T-cell (primary cell): Measurements from ENCODE around the gene SCFD2. TPM values are rescaled to one million over a fixed set of nuclear protein-coding genes. Genes with fewer than 3 reads are reported as not detected.

Source experiments
- ATAC-seq, 4 experiments: fragments of 200-7000 bp in 3 of 4; fragments of 150-1000 bp in 1 of 4; cut with Tn5 transposase; replicated peaks in 1 of 4; 1 replicate in 3 of 4; 2 replicates in 1 of 4; pipeline ENCODE4 v1.10.0; 2021; ENCODE audit warnings: moderate library complexity in 3 of 4, mild to moderate bottlenecking in 2 of 4, moderate number of reproducible peaks in 1 of 4
- CTCF ChIA-PET, 2 donors: fragments of 300-600 bp; sonication (Branson Sonifier 250); formaldehyde crosslinking; loops; one replicate each; lab custom pipeline; 2022; ENCODE audit warnings: antibody characterized with exemption in 2 of 2; lab: Charles Lee
- POLR2A ChIA-PET, 2 donors: fragments of 300-600 bp; sonication (Branson Sonifier 250); formaldehyde crosslinking; loops; one replicate each; lab custom pipeline; 2022; ENCODE audit warnings: antibody characterized with exemption in 2 of 2; lab: Charles Lee
- DNase-seq, 35 experiments: peaks; one replicate each; pipeline versions ENCODE4 v3.0.0 to v3.0.0-alpha.2; 2013 to 2023
- H3K27ac ChIP-seq: one replicate; pipeline ENCODE4 v1.5.1; 2013; ENCODE audit warnings: low read length
- H3K27me3 ChIP-seq, 2 experiments: replicated peaks in 1 of 2; 1 replicate in 1 of 2; 2 replicates in 1 of 2; pipeline versions ENCODE4 v1.6.1 to v1.7.0; 2013; ENCODE audit warnings: low read length in 1 of 2, mixed read lengths in 1 of 2; ENCODE audit not compliant: control insufficient read depth in 2 of 2, insufficient read depth in 2 of 2; ENCODE audit errors: extremely low read depth in 1 of 2
- H3K36me3 ChIP-seq, 2 donors: 1 replicate in 1 of 2; 2 replicates in 1 of 2; pipeline versions ENCODE4 v1.6.1 to v1.7.0; 2013; ENCODE audit warnings: low read length in 1 of 2; ENCODE audit not compliant: control insufficient read depth in 2 of 2, insufficient read depth in 1 of 2; ENCODE audit errors: extremely low read depth in 1 of 2
- H3K4me1 ChIP-seq, 2 experiments: 1 replicate in 1 of 2; 2 replicates in 1 of 2; pipeline versions ENCODE4 v1.6.1 to v1.7.0; 2013; ENCODE audit warnings: low read length in 2 of 2, mixed read lengths in 1 of 2; ENCODE audit not compliant: insufficient read depth in 2 of 2, control insufficient read depth in 1 of 2; ENCODE audit errors: extremely low read depth in 1 of 2
- H3K4me3 ChIP-seq, 2 donors: 1 replicate in 1 of 2; 2 replicates in 1 of 2; pipeline versions ENCODE4 v1.5.1 to v1.7.0; 2013; ENCODE audit warnings: mild to moderate bottlenecking in 2 of 2, low read length in 1 of 2, moderate library complexity in 1 of 2; ENCODE audit not compliant: control insufficient read depth in 1 of 2; ENCODE audit errors: extremely low read depth in 1 of 2
- H3K9me3 ChIP-seq: 2 replicates; pipeline ENCODE4 v1.7.0; 2013
- H3K27ac Mint-ChIP-seq, 2 donors: one replicate each; pipeline ENCODE4 v1.8.0; 2020 to 2021; ENCODE audit warnings: mild to moderate bottlenecking in 2 of 2, mixed read lengths in 2 of 2
- H3K27me3 Mint-ChIP-seq, 2 donors: one replicate each; pipeline ENCODE4 v1.8.0; 2021 to 2022; ENCODE audit warnings: mixed read lengths in 2 of 2
- H3K36me3 Mint-ChIP-seq: one replicate; pipeline ENCODE4 v1.8.0; 2021; ENCODE audit warnings: mixed read lengths
- H3K4me1 Mint-ChIP-seq, 3 donors: one replicate each; pipeline ENCODE4 v1.8.0; 2020 to 2022; ENCODE audit warnings: mixed read lengths in 3 of 3, mild to moderate bottlenecking in 1 of 3
- H3K4me3 Mint-ChIP-seq, 3 donors: one replicate each; pipeline ENCODE4 v1.8.0; 2020 to 2022; ENCODE audit warnings: mild to moderate bottlenecking in 3 of 3, mixed read lengths in 3 of 3, moderate library complexity in 3 of 3
- H3K9me3 Mint-ChIP-seq, 3 donors: one replicate each; pipeline ENCODE4 v1.8.0; 2020 to 2022; ENCODE audit warnings: mixed read lengths in 3 of 3
- WGBS: methylation state at CpG from one replicate; pipeline ENCODE4 v1.1.5; 2013; ENCODE audit warnings: missing lambda C conversion rate; ENCODE audit not compliant: insufficient coverage; 5-methylcytosine and 5-hydroxymethylcytosine counted together
- total RNA-seq, 35 experiments: library from RNA in 6 of 35; stranded (reverse) in 6 of 35; fragments of 120-200 nt in 1 of 35; gene quantifications; one replicate each; pipeline versions ENCODE4 v1.2.1 to v1.2.4 and lab custom pipeline; 2013 to 2026

Gene SCFD2
- total RNA-seq, 5 donors from 2014 or later (not counting 1 experiment from before 2014, with no cell fraction given), result 19.0 to 28.9 (median 21.8) TPM

- H3K27me3 ChIP-seq, result no peaks in the 10 kb centered on the region
- Mint-ChIP-seq H3K27me3 (no peaks in the 10 kb centered on the region), H3K36me3 (peaks cover 38% of the 10 kb centered on the region), H3K4me1 (no peaks in the 10 kb centered on the region), H3K27ac (no peak overlapping the region), H3K9me3 (peaks cover 6 to 12% (median 6%) of the 10 kb centered on the region in 3 donors), H3K4me3 (no peak overlapping the region)
- no peak for DNase-seq
- no CpG with 5 or more reads among the region's 3 CpGs for WGBS
- H3K4me3 ChIP-seq, result no peak overlapping the region
- no peaks in the 10 kb centered on the region for H3K36me3 ChIP-seq
- H3K9me3 ChIP-seq, result peaks cover 2% of the 10 kb centered on the region
- ChIA-PET POLR2A (no interaction called here), CTCF (interaction anchor here in 1 of 2 donors (0.6 kb wide), 1 partner anchor 22 kb away, joined by 3 read pairs; no protein-coding TSS in a partner anchor)
- no peaks in the 10 kb centered on the region for H3K4me1 ChIP-seq
- no peak for ATAC-seq
- no peak overlapping the region for H3K27ac ChIP-seq
These were observed 297.0 kb downstream of the SCFD2 start for GRCh38 chr4:53068755-53069330.

GRCh38 chr4:53067125-53067802 is 298.6 kb downstream of the SCFD2 start:
- Histone ChIP-seq H3K4me1 (no peaks in the 10 kb centered on the region), H3K27ac (no peak overlapping the region), H3K36me3 (no peaks in the 10 kb centered on the region), H3K4me3 (no peak overlapping the region), H3K9me3 (peaks cover 2% of the 10 kb centered on the region), H3K27me3 (no peaks in the 10 kb centered on the region)
- no peaks in the 10 kb centered on the region for H3K27me3 Mint-ChIP-seq
- H3K4me1 Mint-ChIP-seq, result no peaks in the 10 kb centered on the region
- H3K9me3 Mint-ChIP-seq, result peaks cover 6 to 12% (median 6%) of the 10 kb centered on the region in 3 donors
- peaks cover 29% of the 10 kb centered on the region for H3K36me3 Mint-ChIP-seq
- ATAC-seq (no peak), DNase-seq (no peak)
- CTCF ChIA-PET, result no interaction called here
- no CpG with 5 or more reads among the region's 2 CpGs for WGBS
- no peak overlapping the region for H3K27ac Mint-ChIP-seq
- H3K4me3 Mint-ChIP-seq, result no peak overlapping the region
- POLR2A ChIA-PET, result no interaction called here

GRCh38 chr4:53066155-53066554 is 299.7 kb downstream of the SCFD2 start:
- POLR2A ChIA-PET, result no interaction called here
- H3K36me3 ChIP-seq, result no peaks in the 10 kb centered on the region
- CTCF ChIA-PET, result no interaction called here
- H3K4me3 ChIP-seq, result no peak overlapping the region
- Mint-ChIP-seq H3K4me3 (no peak overlapping the region), H3K4me1 (no peaks in the 10 kb centered on the region), H3K27me3 (no peaks in the 10 kb centered on the region), H3K36me3 (peaks cover 28% of the 10 kb centered on the region), H3K27ac (no peak overlapping the region), H3K9me3 (peaks cover 6 to 12% (median 6%) of the 10 kb centered on the region in 3 donors)
- H3K9me3 ChIP-seq, result peaks cover 2% of the 10 kb centered on the region
- H3K27ac ChIP-seq, result no peak overlapping the region
- no CpG with 5 or more reads among the region's 1 CpG for WGBS
- no peak for ATAC-seq
- H3K27me3 ChIP-seq, result no peaks in the 10 kb centered on the region
- DNase-seq, result no peak
- H3K4me1 ChIP-seq, result no peaks in the 10 kb centered on the region

- ChIA-PET CTCF (no interaction called here), POLR2A (no interaction called here)
- no peaks in the 10 kb centered on the region for H3K36me3 ChIP-seq
- H3K4me3 ChIP-seq, result no peak overlapping the region
- Mint-ChIP-seq H3K27me3 (no peaks in the 10 kb centered on the region), H3K9me3 (peaks cover 6 to 12% (median 6%) of the 10 kb centered on the region in 3 donors), H3K4me3 (no peak overlapping the region), H3K36me3 (peaks cover 26% of the 10 kb centered on the region), H3K27ac (no peak overlapping the region), H3K4me1 (no peaks in the 10 kb centered on the region)
- peaks cover 2% of the 10 kb centered on the region for H3K9me3 ChIP-seq
- DNase-seq (no peak), ATAC-seq (no peak)
- WGBS, result no CpG with 5 or more reads among the region's 1 CpG
- H3K27ac ChIP-seq, result no peak overlapping the region
- no peaks in the 10 kb centered on the region for H3K27me3 ChIP-seq
- no peaks in the 10 kb centered on the region for H3K4me1 ChIP-seq
These were observed 301.3 kb downstream of the SCFD2 start for GRCh38 chr4:53064609-53065008.

GRCh38 chr4:53061091-53061850 is 304.6 kb downstream of the SCFD2 start:
- no peaks in the 10 kb centered on the region for H3K4me1 ChIP-seq
- no peaks in the 10 kb centered on the region for H3K27me3 ChIP-seq
- DNase-seq (no peak), ATAC-seq (no peak)
- Mint-ChIP-seq H3K9me3 (peaks cover 1 to 6% (median 4%) of the 10 kb centered on the region in 3 donors), H3K4me1 (peaks cover 0 to 5% (median 0%) of the 10 kb centered on the region in 3 donors), H3K36me3 (peaks cover 16% of the 10 kb centered on the region), H3K27me3 (no peaks in the 10 kb centered on the region), H3K4me3 (no peak overlapping the region), H3K27ac (no peak overlapping the region)
- ChIA-PET CTCF (no interaction called here), POLR2A (no interaction called here)
- WGBS, result 94% methylated on average over 3 of the region's 8 CpGs
- H3K36me3 ChIP-seq, result no peaks in the 10 kb centered on the region
- H3K9me3 ChIP-seq, result no peaks in the 10 kb centered on the region
- no peak overlapping the region for H3K4me3 ChIP-seq
- H3K27ac ChIP-seq, result no peak overlapping the region

GRCh38 chr4:53060278-53060677 is 305.6 kb downstream of the SCFD2 start:
- no peaks in the 10 kb centered on the region for H3K36me3 ChIP-seq
- Mint-ChIP-seq H3K9me3 (peaks cover 1 to 6% (median 4%) of the 10 kb centered on the region in 3 donors), H3K4me3 (no peak overlapping the region), H3K27ac (no peak overlapping the region), H3K4me1 (peaks cover 0 to 6% (median 0%) of the 10 kb centered on the region in 3 donors), H3K27me3 (no peaks in the 10 kb centered on the region), H3K36me3 (peaks cover 22% of the 10 kb centered on the region)
- H3K4me1 ChIP-seq, result no peaks in the 10 kb centered on the region
- no CpG with 5 or more reads among the region's 3 CpGs for WGBS
- H3K4me3 ChIP-seq, result no peak overlapping the region
- ATAC-seq (no peak), DNase-seq (no peak)
- no peaks in the 10 kb centered on the region for H3K9me3 ChIP-seq
- ChIA-PET POLR2A (no interaction called here), CTCF (no interaction called here)
- no peak overlapping the region for H3K27ac ChIP-seq
- no peaks in the 10 kb centered on the region for H3K27me3 ChIP-seq
